Measurements from ENCODE around the gene SORL1.
"Not testable (repeated sequence)": the region's sequence is repeated elsewhere in the genome, so short reads cannot be mapped to it uniquely, and the experiment has no call there.

SORL1 gene

GRCh38 chr11:121408830-121409229 is 43.3 kb upstream of the SORL1 start:
- no peak overlapping the region for H3K9ac ChIP-seq (ENCODE audit: low read depth, low read length, poor library complexity, severe bottlenecking)
- H3K36me3 ChIP-seq (ENCODE audit: insufficient read depth, low read length): no peaks in the 10 kb centered on the region
- no peak overlapping the region for H3K4me2 ChIP-seq (ENCODE audit: low read depth, low read length, poor library complexity, severe bottlenecking)
- TF ChIP-seq EZH2phosphoT487 (IDR thresholded peaks at IDR 0.05; ENCODE audit: borderline replicate concordance): no peak
- no peaks in the 10 kb centered on the region for H3K9me3 ChIP-seq (ENCODE audit: insufficient read depth, low read depth, low read length)
- no peaks in the 10 kb centered on the region for H3K79me2 ChIP-seq (ENCODE audit: insufficient read depth, low read length)
- no peaks in the 10 kb centered on the region for H3K4me1 ChIP-seq (ENCODE audit: insufficient read depth, low read length, poor library complexity, severe bottlenecking)
- H2AFZ ChIP-seq (ENCODE audit: low read length): no peak overlapping the region
- H3K4me3 ChIP-seq (ENCODE audit: low read length, poor library complexity, severe bottlenecking): no peak overlapping the region
- H3F3A ChIP-seq (ENCODE audit: low read depth): no peaks in the 10 kb centered on the region
- no peaks in the 10 kb centered on the region for H4K20me1 ChIP-seq (ENCODE audit: insufficient read depth, low read length, poor library complexity, severe bottlenecking)
- no peaks in the 10 kb centered on the region for H3K9me2 ChIP-seq (replicated peaks; ENCODE audit: low read depth, low read length)
- H3K27me3 ChIP-seq (ENCODE audit: insufficient read depth, low read length, poor library complexity, severe bottlenecking): no peaks in the 10 kb centered on the region

GRCh38 chr11:121410041-121410440 is 42.1 kb upstream of the SORL1 start:
- not testable (repeated sequence) for H3K9me3 ChIP-seq (ENCODE audit: insufficient read depth, low read depth, low read length); H4K20me1 ChIP-seq (ENCODE audit: insufficient read depth, low read length, poor library complexity, severe bottlenecking); H2AFZ ChIP-seq (ENCODE audit: low read length); H3K9me2 ChIP-seq (replicated peaks; ENCODE audit: low read depth, low read length); H3K4me2 ChIP-seq (ENCODE audit: low read depth, low read length, poor library complexity, severe bottlenecking); H3K4me1 ChIP-seq (ENCODE audit: insufficient read depth, low read length, poor library complexity, severe bottlenecking); H3K36me3 ChIP-seq (ENCODE audit: insufficient read depth, low read length); H3K27me3 ChIP-seq (ENCODE audit: insufficient read depth, low read length, poor library complexity, severe bottlenecking); H3K9ac ChIP-seq (ENCODE audit: low read depth, low read length, poor library complexity, severe bottlenecking); H3K79me2 ChIP-seq (ENCODE audit: insufficient read depth, low read length); H3K4me3 ChIP-seq (ENCODE audit: low read length, poor library complexity, severe bottlenecking); H3F3A ChIP-seq (ENCODE audit: low read depth)

- not testable (repeated sequence) for H3K4me3 ChIP-seq (ENCODE audit: low read length, poor library complexity, severe bottlenecking); H3K79me2 ChIP-seq (ENCODE audit: insufficient read depth, low read length); H3K4me2 ChIP-seq (ENCODE audit: low read depth, low read length, poor library complexity, severe bottlenecking); H2AFZ ChIP-seq (ENCODE audit: low read length); H3K36me3 ChIP-seq (ENCODE audit: insufficient read depth, low read length); H3F3A ChIP-seq (ENCODE audit: low read depth); H3K9me3 ChIP-seq (ENCODE audit: insufficient read depth, low read depth, low read length); H4K20me1 ChIP-seq (ENCODE audit: insufficient read depth, low read length, poor library complexity, severe bottlenecking); H3K9ac ChIP-seq (ENCODE audit: low read depth, low read length, poor library complexity, severe bottlenecking); H3K9me2 ChIP-seq (replicated peaks; ENCODE audit: low read depth, low read length); H3K27me3 ChIP-seq (ENCODE audit: insufficient read depth, low read length, poor library complexity, severe bottlenecking)
- H3K4me1 ChIP-seq (ENCODE audit: insufficient read depth, low read length, poor library complexity, severe bottlenecking): peaks cover 22% of the 10 kb centered on the region
These were observed 40.8 kb upstream of the SORL1 start for GRCh38 chr11:121411330-121411729.

GRCh38 chr11:121412000-121412587 is 40.0 kb upstream of the SORL1 start:
- Histone ChIP-seq H3K4me3 (ENCODE audit: low read length, poor library complexity, severe bottlenecking) (no peak overlapping the region), H4K20me1 (ENCODE audit: insufficient read depth, low read length, poor library complexity, severe bottlenecking) (no peaks in the 10 kb centered on the region), H3K27me3 (ENCODE audit: insufficient read depth, low read length, poor library complexity, severe bottlenecking) (no peaks in the 10 kb centered on the region), H3K4me2 (ENCODE audit: low read depth, low read length, poor library complexity, severe bottlenecking) (no peak overlapping the region), H3K79me2 (ENCODE audit: insufficient read depth, low read length) (no peaks in the 10 kb centered on the region), H3K9me2 (replicated peaks; ENCODE audit: low read depth, low read length) (no peaks in the 10 kb centered on the region), H3K9ac (ENCODE audit: low read depth, low read length, poor library complexity, severe bottlenecking) (no peak overlapping the region), H3K4me1 (ENCODE audit: insufficient read depth, low read length, poor library complexity, severe bottlenecking) (peaks cover 27% of the 10 kb centered on the region), H3K9me3 (ENCODE audit: insufficient read depth, low read depth, low read length) (no peaks in the 10 kb centered on the region), H3F3A (ENCODE audit: low read depth) (no peaks in the 10 kb centered on the region; the same call in 1 of the 2 replicates), H3K36me3 (ENCODE audit: insufficient read depth, low read length) (no peaks in the 10 kb centered on the region), H2AFZ (ENCODE audit: low read length) (no peak overlapping the region)
- TF ChIP-seq CTCF (conservative IDR thresholded peaks at IDR 0.05; ENCODE audit: low read length): no peak
- no peak for TF ChIP-seq EZH2phosphoT487 (IDR thresholded peaks at IDR 0.05; ENCODE audit: borderline replicate concordance)

All from Loucy (cell line).